HCT116 (cell line): ENCODE measurements around the gene SPATS2L. TPM values are rescaled to one million over a fixed set of nuclear protein-coding genes. Genes with fewer than 3 reads are reported as not detected.

Source experiments
- ATAC-seq: fragments of 200-7000 bp; cut with Tn5 transposase; 2 replicates; pipeline ENCODE4 v1.9.1; 2020; ENCODE audit warnings: mild to moderate bottlenecking, moderate library complexity
- BruUV-seq: library from RNA; stranded (reverse); fragments of 400-500 nt; replicated peaks from 2 replicates; lab custom pipeline; 2021; lab: Mats Ljungman, UMichigan
- CTCF ChIA-PET: fragments of 300-600 bp; sonication (Branson Sonifier 250); formaldehyde crosslinking; loops from one replicate; lab custom pipeline; 2021; ENCODE audit warnings: antibody characterized with exemption; lab: Charles Lee
- POLR2A ChIA-PET: fragments of 300-600, 350-600 bp; sonication (Branson Sonifier 250); formaldehyde crosslinking; loops from one replicate; lab custom pipeline; 2021; ENCODE audit warnings: antibody characterized with exemption; lab: Charles Lee
- RAD21 ChIA-PET, 2 experiments: fragments of 300-600 bp; sonication (Branson Sonifier 250); formaldehyde crosslinking; loops; one replicate each; lab custom pipeline; 2023; ENCODE audit warnings: low total read pairs in 2 of 2; ENCODE audit not compliant: uncharacterized antibody in 2 of 2, unreplicated experiment in 2 of 2, low non-redundant PET in 1 of 2; lab: Charles Lee
- DNase-seq: peaks from one replicate; pipeline ENCODE4 v3.0.0-alpha.2; 2010; ENCODE audit warnings: low read depth, low spot score
- H2AFZ ChIP-seq: fragments of 200-600 bp; shearing (Covaris generic), sonication (generic); 2 replicates; pipeline ENCODE4 v1.6.1; 2017; ENCODE audit warnings: low read depth, mixed run types, mixed read lengths, antibody characterized with exemption, low read length; ENCODE audit not compliant: poor library complexity, severe bottlenecking
- H3K27ac ChIP-seq: 2 replicates; pipeline ENCODE4 v1.5.1; 2012; ENCODE audit warnings: low read depth, low read length
- H3K27me3 ChIP-seq: fragments of 200-600 bp; sonication (generic); 2 replicates; pipeline ENCODE4 v1.6.1; 2016; ENCODE audit warnings: mixed run types, low read length, mixed read lengths; ENCODE audit not compliant: insufficient read depth
- H3K36me3 ChIP-seq, 2 experiments: fragments of 200-500 bp in 1 of 2; fragments of 200-600 bp in 1 of 2; sonication (Bioruptor generic) in 1 of 2; sonication (generic) in 1 of 2; 2 replicates each; pipeline versions ENCODE4 v1.5.1 to v1.6.1; 2014 to 2016; ENCODE audit warnings: low read length in 2 of 2, inconsistent platforms in 1 of 2, mixed read lengths in 1 of 2, mixed run types in 1 of 2; ENCODE audit not compliant: insufficient read depth in 2 of 2, control insufficient read depth in 1 of 2
- H3K4me1 ChIP-seq, 2 experiments: fragments of 200-600 bp in 1 of 2; sonication (generic) in 1 of 2; 2 replicates each; pipeline versions ENCODE4 v1.5.1 to v1.6.1; 2012 to 2017; ENCODE audit warnings: low read length in 2 of 2, inconsistent platforms in 1 of 2, mild to moderate bottlenecking in 1 of 2, mixed read lengths in 1 of 2, mixed run types in 1 of 2, moderate library complexity in 1 of 2; ENCODE audit not compliant: insufficient read depth in 2 of 2, control insufficient read depth in 1 of 2
- H3K4me2 ChIP-seq: fragments of 200-600 bp; sonication (generic); 2 replicates; pipeline ENCODE4 v1.6.1; 2017; ENCODE audit warnings: mixed run types, low read length, mixed read lengths
- H3K4me3 ChIP-seq, 2 experiments: fragments of 200-600 bp in 1 of 2; sonication (generic) in 1 of 2; replicated peaks in 1 of 2; 2 replicates each; pipeline ENCODE4 v1.5.1; 2011 to 2016; ENCODE audit warnings: low read length in 2 of 2, control low read depth in 1 of 2, low read depth in 1 of 2, mild to moderate bottlenecking in 1 of 2, mixed read lengths in 1 of 2, mixed run types in 1 of 2
- H3K79me2 ChIP-seq: fragments of 200-600 bp; sonication (generic); 2 replicates; pipeline ENCODE4 v1.6.1; 2017; ENCODE audit warnings: mild to moderate bottlenecking, mixed run types, low read length, moderate library complexity, mixed read lengths; ENCODE audit not compliant: insufficient read depth
- H3K9ac ChIP-seq: fragments of 200-600 bp; sonication (generic); 2 replicates; pipeline ENCODE4 v1.6.1; 2016; ENCODE audit warnings: low read length, mixed read lengths
- H3K9me2 ChIP-seq: fragments of 200-600 bp; sonication (generic), shearing (Covaris generic); 2 replicates; pipeline ENCODE4 v1.6.1; 2017; ENCODE audit warnings: mixed run types, mild to moderate bottlenecking, moderate library complexity; ENCODE audit not compliant: insufficient read depth
- H3K9me3 ChIP-seq, 2 experiments: fragments of 200-500 bp in 1 of 2; fragments of 200-600 bp in 1 of 2; sonication (Bioruptor generic) in 1 of 2; sonication (generic) in 1 of 2; 2 replicates each; pipeline ENCODE4 v1.6.1; 2014 to 2017; ENCODE audit warnings: low read length in 2 of 2, mixed read lengths in 2 of 2, inconsistent platforms in 1 of 2, low read depth in 1 of 2, mild to moderate bottlenecking in 1 of 2, mixed run types in 1 of 2, moderate library complexity in 1 of 2; ENCODE audit not compliant: control insufficient read depth in 1 of 2, insufficient read depth in 1 of 2
- H4K20me1 ChIP-seq: fragments of 200-600 bp; sonication (generic), shearing (Covaris generic); 2 replicates; pipeline ENCODE4 v1.6.1; 2017; ENCODE audit warnings: mixed run types, mild to moderate bottlenecking, moderate library complexity; ENCODE audit not compliant: insufficient read depth
- CBX3 ChIP-seq: IDR thresholded peaks from 2 replicates; pipeline ENCODE4 v1.6.1; 2012; ENCODE audit warnings: low read depth
- CEBPB ChIP-seq: IDR thresholded peaks from 2 replicates; pipeline ENCODE4 v1.6.1; 2012; ENCODE audit warnings: low read depth
- EGR1 ChIP-seq: IDR thresholded peaks from 2 replicates; pipeline ENCODE4 v1.6.1; 2012; ENCODE audit warnings: low read depth
- ELF1 ChIP-seq: IDR thresholded peaks from 2 replicates; pipeline ENCODE4 v1.6.1; 2012; ENCODE audit warnings: low read depth, borderline replicate concordance
- EZH2 ChIP-seq: fragments of 200-600 bp; sonication (generic); IDR thresholded peaks from 2 replicates; pipeline ENCODE4 v1.6.1; 2017; ENCODE audit warnings: antibody characterized with exemption, mixed run types
- FOSL1 ChIP-seq: IDR thresholded peaks from 2 replicates; pipeline ENCODE4 v1.6.1; 2012; ENCODE audit warnings: low read depth
- JUND ChIP-seq: IDR thresholded peaks from 2 replicates; pipeline ENCODE4 v1.6.1; 2012
- POLR2A ChIP-seq: IDR thresholded peaks from 2 replicates; pipeline ENCODE4 v1.7.0; 2011; ENCODE audit warnings: borderline replicate concordance; ENCODE audit not compliant: insufficient read depth, insufficient read length; ENCODE audit errors: extremely low read depth
- SIN3A ChIP-seq: IDR thresholded peaks from 2 replicates; pipeline ENCODE4 v1.6.1; 2012; ENCODE audit warnings: low read depth
- SP1 ChIP-seq: IDR thresholded peaks from 2 replicates; pipeline ENCODE4 v1.6.1; 2012; ENCODE audit warnings: low read depth
- SRF ChIP-seq: IDR thresholded peaks from 2 replicates; pipeline ENCODE4 v1.6.1; 2012; ENCODE audit warnings: low read depth
- YY1 ChIP-seq: IDR thresholded peaks from 2 replicates; pipeline ENCODE4 v1.6.1; 2011; ENCODE audit warnings: low read length, low read depth, moderate library complexity, mild to moderate bottlenecking; ENCODE audit not compliant: insufficient replicate concordance; ENCODE audit errors: extremely low read depth
- ZFX ChIP-seq: fragments of 450-650 bp; IDR thresholded peaks from 2 replicates; pipeline ENCODE4 v1.6.1; 2017
- intact Hi-C: fragments of 100-400 bp; cut with micrococcal nuclease; formaldehyde crosslinking; loops from 2 replicates; pipeline ENCODE4 v1.10.0; 2022
- total RNA-seq: library from RNA; stranded (reverse); gene quantifications from one replicate; pipeline ENCODE4 v1.2.1, GENCODE V29; 2021; ENCODE audit not compliant: unreplicated experiment
- TF ChIP-seq, protein P1 (sequence below), 3 experiments: fragments of 200-600 bp in 1 of 3; sonication (generic) in 1 of 3; IDR thresholded peaks in 2 of 3; conservative IDR thresholded peaks in 1 of 3; 2 replicates each; pipeline ENCODE4 v1.5.1; 2012 to 2017; ENCODE audit warnings: low read depth in 2 of 3, low read length in 2 of 3, antibody characterized with exemption in 1 of 3, borderline replicate concordance in 1 of 3, control low read depth in 1 of 3, mild to moderate bottlenecking in 1 of 3, mixed read lengths in 1 of 3, mixed run types in 1 of 3, moderate library complexity in 1 of 3; ENCODE audit not compliant: insufficient read depth in 1 of 3
- TF ChIP-seq, protein P2 (sequence below): IDR thresholded peaks from 2 replicates; pipeline ENCODE4 v1.6.1; 2012
- TF ChIP-seq, protein P3 (sequence below): IDR thresholded peaks from 2 replicates; pipeline ENCODE4 v1.6.1; 2012
- TF ChIP-seq, protein P4 (sequence below): IDR thresholded peaks from 2 replicates; pipeline ENCODE4 v1.6.1; 2011; ENCODE audit warnings: mild to moderate bottlenecking, low read length, moderate library complexity; ENCODE audit not compliant: insufficient replicate concordance; ENCODE audit errors: extremely low read depth

Gene SPATS2L
- total RNA-seq, 1 experiment from 2014 or later: 87.1 TPM

DNA sequence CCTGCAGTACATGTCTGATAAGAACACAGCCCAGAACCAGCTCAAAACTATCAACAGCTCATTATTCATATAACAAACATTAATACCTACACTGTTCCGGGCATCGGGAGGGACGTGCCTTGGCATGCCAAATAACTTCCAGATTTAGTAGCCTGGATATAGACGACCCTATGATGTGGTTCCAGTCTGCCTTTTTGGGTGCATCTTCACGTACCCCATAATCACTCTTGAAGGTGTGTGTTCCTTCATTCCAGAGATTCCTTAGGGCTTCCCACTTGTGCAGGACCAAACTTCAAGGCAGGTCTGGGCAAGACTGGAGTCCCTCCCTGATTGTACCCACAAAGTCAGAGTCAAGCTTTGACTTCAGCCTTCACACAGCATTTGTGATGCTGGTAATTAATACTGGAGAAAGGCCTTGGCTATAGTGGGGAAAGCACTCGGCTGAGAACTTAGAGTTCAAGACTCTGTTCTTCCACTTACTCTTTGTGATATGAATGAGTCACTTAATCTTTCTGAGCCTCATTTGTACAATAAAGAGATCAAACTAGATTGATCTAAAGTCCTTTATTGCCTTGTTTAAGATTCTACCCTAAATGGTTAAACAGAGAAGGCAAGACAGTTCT, 27.7 kb upstream of the SPATS2L start:
- DNase-seq: no peak
- H3K27me3 ChIP-seq: no peaks in the 10 kb centered on the region
- TF ChIP-seq EGR1 (no peak), FOSL1 (no peak), SP1 (no peak), CEBPB (no peak), JUND (no peak), ZFX (no peak), CBX3 (no peak), SRF (no peak), POLR2A (no peak), ELF1 (no peak), EZH2 (no peak), YY1 (no peak), SIN3A (no peak)
- TF ChIP-seq, protein P1, sequence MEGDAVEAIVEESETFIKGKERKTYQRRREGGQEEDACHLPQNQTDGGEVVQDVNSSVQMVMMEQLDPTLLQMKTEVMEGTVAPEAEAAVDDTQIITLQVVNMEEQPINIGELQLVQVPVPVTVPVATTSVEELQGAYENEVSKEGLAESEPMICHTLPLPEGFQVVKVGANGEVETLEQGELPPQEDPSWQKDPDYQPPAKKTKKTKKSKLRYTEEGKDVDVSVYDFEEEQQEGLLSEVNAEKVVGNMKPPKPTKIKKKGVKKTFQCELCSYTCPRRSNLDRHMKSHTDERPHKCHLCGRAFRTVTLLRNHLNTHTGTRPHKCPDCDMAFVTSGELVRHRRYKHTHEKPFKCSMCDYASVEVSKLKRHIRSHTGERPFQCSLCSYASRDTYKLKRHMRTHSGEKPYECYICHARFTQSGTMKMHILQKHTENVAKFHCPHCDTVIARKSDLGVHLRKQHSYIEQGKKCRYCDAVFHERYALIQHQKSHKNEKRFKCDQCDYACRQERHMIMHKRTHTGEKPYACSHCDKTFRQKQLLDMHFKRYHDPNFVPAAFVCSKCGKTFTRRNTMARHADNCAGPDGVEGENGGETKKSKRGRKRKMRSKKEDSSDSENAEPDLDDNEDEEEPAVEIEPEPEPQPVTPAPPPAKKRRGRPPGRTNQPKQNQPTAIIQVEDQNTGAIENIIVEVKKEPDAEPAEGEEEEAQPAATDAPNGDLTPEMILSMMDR (IDR thresholded peaks at IDR 0.05 in 2 of 3, conservative IDR thresholded peaks at IDR 0.05 in 1 of 3; ENCODE audit: borderline replicate concordance in 1 of 3, insufficient read depth in 1 of 3, low read depth in 2 of 3, low read length in 2 of 3): no peak
- TF ChIP-seq, protein P2, sequence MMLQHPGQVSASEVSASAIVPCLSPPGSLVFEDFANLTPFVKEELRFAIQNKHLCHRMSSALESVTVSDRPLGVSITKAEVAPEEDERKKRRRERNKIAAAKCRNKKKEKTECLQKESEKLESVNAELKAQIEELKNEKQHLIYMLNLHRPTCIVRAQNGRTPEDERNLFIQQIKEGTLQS: no peak
- TF ChIP-seq, protein P3, sequence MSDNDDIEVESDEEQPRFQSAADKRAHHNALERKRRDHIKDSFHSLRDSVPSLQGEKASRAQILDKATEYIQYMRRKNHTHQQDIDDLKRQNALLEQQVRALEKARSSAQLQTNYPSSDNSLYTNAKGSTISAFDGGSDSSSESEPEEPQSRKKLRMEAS: no peak
- TF ChIP-seq, protein P4, sequence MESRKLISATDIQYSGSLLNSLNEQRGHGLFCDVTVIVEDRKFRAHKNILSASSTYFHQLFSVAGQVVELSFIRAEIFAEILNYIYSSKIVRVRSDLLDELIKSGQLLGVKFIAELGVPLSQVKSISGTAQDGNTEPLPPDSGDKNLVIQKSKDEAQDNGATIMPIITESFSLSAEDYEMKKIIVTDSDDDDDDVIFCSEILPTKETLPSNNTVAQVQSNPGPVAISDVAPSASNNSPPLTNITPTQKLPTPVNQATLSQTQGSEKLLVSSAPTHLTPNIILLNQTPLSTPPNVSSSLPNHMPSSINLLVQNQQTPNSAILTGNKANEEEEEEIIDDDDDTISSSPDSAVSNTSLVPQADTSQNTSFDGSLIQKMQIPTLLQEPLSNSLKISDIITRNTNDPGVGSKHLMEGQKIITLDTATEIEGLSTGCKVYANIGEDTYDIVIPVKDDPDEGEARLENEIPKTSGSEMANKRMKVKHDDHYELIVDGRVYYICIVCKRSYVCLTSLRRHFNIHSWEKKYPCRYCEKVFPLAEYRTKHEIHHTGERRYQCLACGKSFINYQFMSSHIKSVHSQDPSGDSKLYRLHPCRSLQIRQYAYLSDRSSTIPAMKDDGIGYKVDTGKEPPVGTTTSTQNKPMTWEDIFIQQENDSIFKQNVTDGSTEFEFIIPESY: no peak
- no peaks in the 10 kb centered on the region for H3K9me2 ChIP-seq
- H4K20me1 ChIP-seq: no peaks in the 10 kb centered on the region
- no peak overlapping the region for H3K27ac ChIP-seq
- H3K4me1 ChIP-seq: no peaks in the 10 kb centered on the region
- H3K9me3 ChIP-seq: no peaks in the 10 kb centered on the region
- no peaks in the 10 kb centered on the region for H3K79me2 ChIP-seq
- ChIA-PET RAD21 (no interaction called here), POLR2A (no interaction called here), CTCF (no interaction called here)
- peak overlapping the region; percentile 13 for H2AFZ ChIP-seq
- BruUV-seq: no TSS peak
- intact Hi-C loops: no loop called here
- ATAC-seq: no peak
- H3K4me3 ChIP-seq: no peak overlapping the region
- H3K4me2 ChIP-seq: no peak overlapping the region
- no peak overlapping the region for H3K9ac ChIP-seq
- no peaks in the 10 kb centered on the region for H3K36me3 ChIP-seq
